NCI-H82 treated with DMSO at 0.1 percent for 48 hours (cell line): ENCODE results near the gene DAB2IP.
"Not testable (repeated sequence)": the region's sequence is repeated elsewhere in the genome, so short reads cannot be mapped to it uniquely, and the experiment has no call there.

ENCODE experiments used
- DNase-seq: peaks from one replicate; lab custom pipeline; 2025; ENCODE audit not compliant: unreplicated experiment; lab: John Stamatoyannopoulos, UW

Gene DAB2IP

GRCh38 chr9:121643473-121643872 is 8.0 kb upstream of the DAB2IP start:
- no peak for DNase-seq

- DNase-seq: not testable (repeated sequence)
These were observed 7.4 kb upstream of the DAB2IP start for GRCh38 chr9:121644040-121644439.

- DNase-seq: no peak
These were observed 6.4 kb upstream of the DAB2IP start for GRCh38 chr9:121645003-121645402.

GRCh38 chr9:121645853-121646807 is 5.3 kb upstream of the DAB2IP start:
- no peak for DNase-seq

- DNase-seq: no peak
These were observed 4.4 kb upstream of the DAB2IP start for GRCh38 chr9:121646992-121647391.

GRCh38 chr9:121648172-121648571 is 3.3 kb upstream of the DAB2IP start:
- DNase-seq: no peak

- DNase-seq: no peak
These were observed 2.6 kb upstream of the DAB2IP start for GRCh38 chr9:121648799-121649198.

- DNase-seq: no peak
These were observed 1.8 kb upstream of the DAB2IP start for GRCh38 chr9:121649476-121650216.

- DNase-seq: peak; percentile 87
These were observed 1.0 kb upstream of the DAB2IP start for GRCh38 chr9:121650217-121651007.

- no peak for DNase-seq
These were observed 483 bp upstream of the DAB2IP start for GRCh38 chr9:121651008-121651294.

- peak; percentile 8 for DNase-seq
These were observed 795 bp downstream of the DAB2IP start for GRCh38 chr9:121652021-121652837.

GRCh38 chr9:121652838-121653231 is 1.4 kb downstream of the DAB2IP start:
- DNase-seq: no peak

- no peak for DNase-seq
These were observed 3.2 kb downstream of the DAB2IP start for GRCh38 chr9:121654499-121655140.

GRCh38 chr9:121655231-121655755 is 3.9 kb downstream of the DAB2IP start:
- no peak for DNase-seq

GRCh38 chr9:121656941-121657470 is 5.6 kb downstream of the DAB2IP start:
- DNase-seq: no peak

GRCh38 chr9:121658166-121658565 is 6.7 kb downstream of the DAB2IP start:
- no peak for DNase-seq

GRCh38 chr9:121658591-121658990 is 7.2 kb downstream of the DAB2IP start:
- DNase-seq: no peak

GRCh38 chr9:121660367-121660766 is 8.9 kb downstream of the DAB2IP start:
- DNase-seq: no peak

GRCh38 chr9:121660876-121661275 is 9.4 kb downstream of the DAB2IP start:
- no peak for DNase-seq

GRCh38 chr9:121661328-121661727 is 9.9 kb downstream of the DAB2IP start:
- no peak for DNase-seq
